ENCODE data around the gene GAS2L2. TPM values are rescaled to one million over a fixed set of nuclear protein-coding genes. Genes with fewer than 3 reads are reported as not detected.

GAS2L2 gene
- total RNA-seq, 1 experiment from 2014 or later: not detected

DNA sequence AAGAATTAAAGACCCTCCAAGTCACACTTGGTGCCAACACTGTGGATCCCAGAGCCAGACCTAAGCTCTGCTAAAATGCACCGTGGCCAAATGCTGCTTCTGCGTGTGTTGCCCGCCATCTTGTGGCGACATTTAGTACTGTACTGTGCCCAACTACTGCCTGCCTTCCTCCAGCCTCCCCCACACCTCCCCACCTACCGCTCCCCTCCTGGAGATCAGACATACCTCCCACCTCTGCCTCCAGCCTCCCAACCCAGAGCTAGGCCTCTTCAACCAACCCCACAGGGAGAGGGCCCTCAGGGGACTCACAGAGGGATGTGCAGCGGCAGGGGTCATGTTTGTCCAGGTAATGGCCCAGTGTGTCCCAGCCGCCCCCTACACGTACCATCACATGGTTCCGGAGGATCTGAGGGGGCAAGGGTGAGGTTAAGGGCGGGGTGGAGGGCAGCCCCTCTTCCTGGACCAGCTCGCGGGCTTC is 5.5 kb downstream of the GAS2L2 start:
- DNase-seq (peak; percentile 76), ATAC-seq (peak; percentile 90)
- POLR2A ChIA-PET (ENCODE audit: unreplicated experiment): interaction anchor here (0.5 kb wide), 1 partner anchor 62 kb away, joined by 3 read pairs; the partner anchor contains the start of gene TAF15
- Histone ChIP-seq H3F3A (ENCODE audit: low read length, unreplicated experiment) (no peaks in the 10 kb centered on the region), H3K4me1 (ENCODE audit: insufficient read depth, low read length) (no peaks in the 10 kb centered on the region), H3K9me3 (ENCODE audit: low read length) (no peaks in the 10 kb centered on the region), H3K9ac (ENCODE audit: low read length) (no peak overlapping the region), H2AFZ (ENCODE audit: low read length) (no peak overlapping the region), H3K27me3 (ENCODE audit: low read length) (no peaks in the 10 kb centered on the region), H3K4me2 (ENCODE audit: low read length) (no peak overlapping the region), H3K36me3 (ENCODE audit: low read depth, low read length) (no peaks in the 10 kb centered on the region), H3K9me2 (replicated peaks; ENCODE audit: low read length) (no peaks in the 10 kb centered on the region), H3K79me2 (ENCODE audit: low read length) (no peaks in the 10 kb centered on the region), H3K27ac (ENCODE audit: low read length) (no peak overlapping the region), H3K4me3 (ENCODE audit: low read length) (no peak overlapping the region), H4K20me1 (ENCODE audit: low read length) (no peaks in the 10 kb centered on the region)
- intact Hi-C loops (cut with micrococcal nuclease): loop anchor here (1.0 kb wide), 2 partner anchors 134 to 192 kb away; no protein-coding TSS in a partner anchor
- CTCF ChIA-PET: interaction anchor here (0.6 to 1.8 kb wide), 4 partner anchors 17 to 134 kb away, joined by 3 to 14 read pairs (median 5); no protein-coding TSS in a partner anchor
- TF ChIP-seq CTCF (conservative IDR thresholded peaks at IDR 0.05; ENCODE audit: low read depth, low read length) (peak; percentile 77), EZH2phosphoT487 (IDR thresholded peaks at IDR 0.05; ENCODE audit: borderline replicate concordance, low read length) (no peak)
- BruUV-seq (replicated peaks): no TSS peak

GRCh38 chr17:35745749-35746320 is 7.2 kb downstream of the GAS2L2 start:
- POLR2A ChIA-PET (ENCODE audit: unreplicated experiment): no interaction called here
- intact Hi-C loops (cut with micrococcal nuclease): no loop called here
- Histone ChIP-seq H3K36me3 (ENCODE audit: low read depth, low read length) (no peaks in the 10 kb centered on the region), H3K4me1 (ENCODE audit: insufficient read depth, low read length) (no peaks in the 10 kb centered on the region), H3K79me2 (ENCODE audit: low read length) (no peaks in the 10 kb centered on the region), H3K27ac (ENCODE audit: low read length) (no peak overlapping the region), H2AFZ (ENCODE audit: low read length) (no peak overlapping the region), H3K9me2 (replicated peaks; ENCODE audit: low read length) (no peaks in the 10 kb centered on the region), H3F3A (ENCODE audit: low read length, unreplicated experiment) (no peaks in the 10 kb centered on the region), H3K9ac (ENCODE audit: low read length) (no peak overlapping the region), H3K27me3 (ENCODE audit: low read length) (no peaks in the 10 kb centered on the region), H3K4me2 (ENCODE audit: low read length) (no peak overlapping the region), H3K9me3 (ENCODE audit: low read length) (no peaks in the 10 kb centered on the region), H4K20me1 (ENCODE audit: low read length) (no peaks in the 10 kb centered on the region), H3K4me3 (ENCODE audit: low read length) (no peak overlapping the region)
- no TSS peak for BruUV-seq (replicated peaks)
- no peak for TF ChIP-seq EZH2 (IDR thresholded peaks at IDR 0.05; ENCODE audit: low read length, unreplicated experiment)
- TF ChIP-seq EZH2phosphoT487 (IDR thresholded peaks at IDR 0.05; ENCODE audit: borderline replicate concordance, low read length): no peak
- no peak for TF ChIP-seq CTCF (conservative IDR thresholded peaks at IDR 0.05; ENCODE audit: low read depth, low read length)
- CTCF ChIA-PET: no interaction called here
- ATAC-seq (no peak), DNase-seq (no peak)

DNA sequence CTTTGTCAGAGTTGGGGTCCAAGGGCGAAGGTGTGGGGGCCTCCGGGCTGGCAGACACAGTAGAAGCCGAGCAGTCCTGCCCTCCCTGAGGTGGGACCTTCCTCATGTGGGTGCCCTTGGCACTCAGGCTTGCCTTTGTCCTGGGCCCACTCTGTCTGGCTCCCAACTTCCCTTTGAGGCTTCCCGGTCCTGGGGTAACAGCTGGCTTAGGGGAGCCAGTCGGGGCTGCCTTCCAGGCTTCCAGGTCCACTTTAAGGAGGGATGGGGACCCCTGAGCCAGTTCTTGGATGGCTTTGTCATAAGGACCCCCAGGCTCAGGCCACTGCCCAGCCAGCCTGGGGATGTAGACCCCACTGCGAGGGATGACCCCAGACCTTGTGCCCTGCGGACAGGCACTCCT is 7.8 kb downstream of the GAS2L2 start:
- TF ChIP-seq EZH2phosphoT487 (IDR thresholded peaks at IDR 0.05; ENCODE audit: borderline replicate concordance, low read length): no peak
- TF ChIP-seq EZH2 (IDR thresholded peaks at IDR 0.05; ENCODE audit: low read length, unreplicated experiment): no peak
- TF ChIP-seq CTCF (conservative IDR thresholded peaks at IDR 0.05; ENCODE audit: low read depth, low read length): no peak
- Histone ChIP-seq H3K9me3 (ENCODE audit: low read length) (no peaks in the 10 kb centered on the region), H4K20me1 (ENCODE audit: low read length) (no peaks in the 10 kb centered on the region), H3K36me3 (ENCODE audit: low read depth, low read length) (no peaks in the 10 kb centered on the region), H2AFZ (ENCODE audit: low read length) (no peak overlapping the region), H3K4me2 (ENCODE audit: low read length) (no peak overlapping the region), H3K27me3 (ENCODE audit: low read length) (no peaks in the 10 kb centered on the region), H3K4me1 (ENCODE audit: insufficient read depth, low read length) (no peaks in the 10 kb centered on the region), H3F3A (ENCODE audit: low read length, unreplicated experiment) (no peaks in the 10 kb centered on the region), H3K9ac (ENCODE audit: low read length) (no peak overlapping the region), H3K9me2 (replicated peaks; ENCODE audit: low read length) (no peaks in the 10 kb centered on the region), H3K4me3 (ENCODE audit: low read length) (no peak overlapping the region), H3K79me2 (ENCODE audit: low read length) (no peaks in the 10 kb centered on the region), H3K27ac (ENCODE audit: low read length) (no peak overlapping the region)
- no TSS peak for BruUV-seq (replicated peaks)
- intact Hi-C loops (cut with micrococcal nuclease): no loop called here
- ChIA-PET POLR2A (ENCODE audit: unreplicated experiment) (no interaction called here), CTCF (no interaction called here)
- ATAC-seq (no peak), DNase-seq (no peak)
